WI38 (cell line): ENCODE measurements around the gene SLU7.

Source experiments
- H3K4me3 ChIP-seq: 2 replicates; pipeline ENCODE4 v1.5.1; 2011; ENCODE audit warnings: low read depth, mild to moderate bottlenecking, control low read depth, low read length
- CTCF ChIP-seq: IDR thresholded peaks from 2 replicates; pipeline ENCODE4 v1.5.1; 2012; ENCODE audit warnings: low read depth, mild to moderate bottlenecking, control low read depth, low read length

Gene SLU7

GRCh38 chr5:160457252-160457651 lies 38.4 kb upstream of the SLU7 start:
- no peak for TF ChIP-seq CTCF

GRCh38 chr5:160456480-160457177 lies 37.7 kb upstream of the SLU7 start:
- TF ChIP-seq CTCF: no peak
- no peak overlapping the region for H3K4me3 ChIP-seq

More at GRCh38 chr5:160457252-160457651, 38.4 kb upstream of the SLU7 start:
- H3K4me3 ChIP-seq: no peak overlapping the region

- no peak for TF ChIP-seq CTCF
- H3K4me3 ChIP-seq: no peak overlapping the region
Measured at GRCh38 chr5:160455600-160455999, 36.7 kb upstream of the SLU7 start.

- H3K4me3 ChIP-seq: no peak overlapping the region
- no peak for TF ChIP-seq CTCF
Measured at GRCh38 chr5:160453751-160454150, 34.9 kb upstream of the SLU7 start.

- TF ChIP-seq CTCF: no peak
Measured at GRCh38 chr5:160452795-160453194, 33.9 kb upstream of the SLU7 start.

GRCh38 chr5:160452036-160452435 lies 33.2 kb upstream of the SLU7 start:
- no peak for TF ChIP-seq CTCF
- no peak overlapping the region for H3K4me3 ChIP-seq

More at GRCh38 chr5:160452795-160453194, 33.9 kb upstream of the SLU7 start:
- H3K4me3 ChIP-seq: no peak overlapping the region

- no peak overlapping the region for H3K4me3 ChIP-seq
- no peak for TF ChIP-seq CTCF
Measured at GRCh38 chr5:160451281-160451680, 32.4 kb upstream of the SLU7 start.
